ENCODE results near the gene PLPP3. TPM values are rescaled to one million over a fixed set of nuclear protein-coding genes. Genes with fewer than 3 reads are reported as not detected.

The PLPP3 gene
- total RNA-seq, 1 donor from 2014 or later: not detected

- intact Hi-C loops (cut with micrococcal nuclease): no loop called here
Measured at GRCh38 chr1:56526571-56527174, 52.7 kb downstream of the PLPP3 start.

DNA sequence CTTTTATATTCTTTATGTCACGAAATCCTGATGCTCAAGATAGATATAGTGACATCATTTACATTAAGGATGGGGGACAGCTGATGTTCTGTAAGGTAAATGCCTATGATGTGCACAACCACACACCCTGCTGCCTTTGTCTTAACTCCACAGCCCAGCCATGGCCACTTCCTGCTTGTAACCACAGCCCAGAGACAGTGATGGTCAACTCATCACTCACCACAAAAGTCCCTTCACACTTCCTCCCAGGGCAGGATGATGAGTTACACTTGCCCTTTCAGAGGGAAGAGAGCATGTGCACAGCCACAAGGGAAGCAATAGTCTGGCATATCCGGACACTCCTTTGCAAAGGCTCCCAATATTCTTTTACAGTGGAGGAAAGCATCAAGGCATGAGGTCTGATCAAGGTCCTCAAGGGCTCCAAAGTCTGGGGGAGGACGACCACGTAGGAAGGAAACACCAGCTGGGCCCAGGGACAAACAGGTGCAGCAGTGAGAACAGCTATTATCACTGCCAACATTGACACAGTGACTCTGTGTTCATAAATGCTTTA, 53.8 kb downstream of the PLPP3 start:
- intact Hi-C loops (cut with micrococcal nuclease): no loop called here

- intact Hi-C loops (cut with micrococcal nuclease): no loop called here
Measured at GRCh38 chr1:56524263-56524662, 55.1 kb downstream of the PLPP3 start.

DNA sequence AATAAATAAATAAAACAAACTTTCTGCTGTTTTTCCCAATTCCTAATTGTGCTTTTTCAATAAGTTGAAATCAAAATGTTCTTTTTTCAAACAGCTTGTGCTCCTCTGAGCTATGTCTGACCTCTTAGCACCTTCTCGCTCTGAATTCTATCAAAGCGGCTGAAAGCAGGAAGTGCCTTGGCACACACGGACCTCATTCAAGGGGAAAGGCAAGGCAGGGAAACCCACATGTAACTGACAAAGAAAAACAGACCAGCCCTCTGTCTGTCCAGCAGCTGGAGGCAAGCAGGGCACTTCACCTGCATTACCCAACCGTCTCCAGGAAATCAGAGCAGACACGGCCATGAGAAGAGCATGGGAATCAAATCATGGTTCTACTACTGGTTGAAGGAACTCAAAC, 56.7 kb downstream of the PLPP3 start:
- intact Hi-C loops (cut with micrococcal nuclease): no loop called here

DNA sequence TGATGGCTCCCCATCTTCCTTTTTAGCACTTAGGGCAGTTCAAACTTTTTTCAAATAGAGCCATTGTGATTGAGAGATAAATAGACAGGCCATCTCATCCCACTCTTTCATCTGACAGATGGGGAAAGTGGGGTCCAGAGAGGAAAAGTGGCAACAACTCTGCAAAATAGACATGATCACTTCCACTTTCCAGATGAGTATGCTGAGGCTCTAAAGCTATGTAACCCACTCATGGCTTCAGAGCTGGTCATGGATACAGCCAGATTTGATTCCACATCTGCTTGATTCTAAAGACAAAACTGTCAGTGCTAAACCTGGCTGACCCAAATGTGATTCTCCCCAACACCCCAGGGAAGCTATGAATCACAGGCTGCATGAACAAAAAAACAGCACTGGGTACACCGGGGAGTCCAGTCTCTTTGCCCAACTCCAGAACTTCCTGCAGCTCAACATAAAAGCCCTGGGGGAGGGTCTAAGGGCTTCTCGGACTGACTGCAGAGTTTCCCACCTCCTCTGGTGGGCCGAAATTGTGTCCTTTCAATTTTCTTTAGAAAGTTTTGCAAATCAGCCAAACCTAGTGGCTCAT, 59.3 kb downstream of the PLPP3 start:
- intact Hi-C loops (cut with micrococcal nuclease): no loop called here

DNA sequence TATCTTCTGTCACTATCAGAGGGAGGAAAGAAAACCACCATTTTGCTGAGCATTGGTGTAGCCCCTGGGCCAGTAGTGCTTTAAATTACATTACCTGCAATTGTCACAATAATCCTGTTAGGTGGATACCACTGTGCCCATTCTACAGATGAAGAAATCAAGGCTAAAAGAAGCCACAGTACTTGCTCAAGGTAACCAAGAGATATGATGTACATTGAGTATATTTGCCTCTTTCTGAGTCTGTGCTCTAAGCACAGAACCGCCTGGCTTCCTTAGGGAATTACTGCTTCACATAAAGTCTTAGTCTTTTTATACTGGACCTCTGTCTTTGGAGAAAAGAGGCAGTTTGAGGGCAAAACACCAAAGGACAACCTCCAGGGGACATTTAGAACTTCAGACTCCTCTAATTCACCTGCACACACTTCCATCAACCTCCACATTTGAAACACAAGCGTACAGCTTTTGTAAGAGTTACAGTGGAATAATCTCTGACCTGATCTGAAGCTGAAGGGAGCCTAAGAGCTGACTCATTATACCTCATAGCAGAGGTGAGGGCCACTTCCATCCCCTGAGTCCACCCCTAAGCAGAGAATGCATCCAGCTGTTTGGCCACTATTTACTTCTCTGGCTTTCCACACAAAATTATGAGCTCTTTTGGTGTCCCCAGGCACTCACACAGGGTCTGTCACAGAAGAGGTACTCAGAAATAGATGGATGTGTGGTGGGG, 61.8 kb downstream of the PLPP3 start:
- intact Hi-C loops (cut with micrococcal nuclease): no loop called here

- intact Hi-C loops (cut with micrococcal nuclease): no loop called here
Measured at GRCh38 chr1:56516539-56517252, 62.7 kb downstream of the PLPP3 start.

DNA sequence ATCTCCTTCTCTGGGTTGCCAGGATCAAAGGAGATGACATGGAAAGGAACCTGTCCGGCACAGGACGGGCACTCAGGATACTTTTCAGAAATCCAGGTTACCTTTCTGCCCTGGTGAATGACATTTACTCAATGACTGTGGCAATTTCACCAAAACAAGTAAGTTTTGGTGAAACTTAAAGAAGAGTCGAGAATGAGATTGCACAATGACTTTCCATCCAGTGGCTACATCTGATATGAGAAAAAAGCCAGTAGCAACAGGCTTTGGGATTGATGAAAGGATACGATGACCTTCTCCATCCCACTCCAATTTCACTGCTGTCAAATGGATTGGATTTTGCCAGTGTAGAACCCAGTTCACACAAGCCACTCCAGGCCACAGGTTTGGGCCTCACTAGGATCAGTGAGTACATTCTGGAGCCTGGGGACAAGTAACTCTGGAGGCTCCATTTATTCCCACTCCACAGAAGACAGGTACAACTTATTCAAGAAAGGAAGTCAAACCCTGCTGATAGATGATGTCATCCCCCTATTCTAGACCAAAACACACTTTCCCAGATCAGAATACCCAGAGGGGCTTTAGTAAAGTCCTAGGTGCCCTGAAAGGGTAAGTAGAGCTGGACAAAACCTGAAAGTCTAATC, 63.3 kb downstream of the PLPP3 start:
- intact Hi-C loops (cut with micrococcal nuclease): no loop called here

DNA sequence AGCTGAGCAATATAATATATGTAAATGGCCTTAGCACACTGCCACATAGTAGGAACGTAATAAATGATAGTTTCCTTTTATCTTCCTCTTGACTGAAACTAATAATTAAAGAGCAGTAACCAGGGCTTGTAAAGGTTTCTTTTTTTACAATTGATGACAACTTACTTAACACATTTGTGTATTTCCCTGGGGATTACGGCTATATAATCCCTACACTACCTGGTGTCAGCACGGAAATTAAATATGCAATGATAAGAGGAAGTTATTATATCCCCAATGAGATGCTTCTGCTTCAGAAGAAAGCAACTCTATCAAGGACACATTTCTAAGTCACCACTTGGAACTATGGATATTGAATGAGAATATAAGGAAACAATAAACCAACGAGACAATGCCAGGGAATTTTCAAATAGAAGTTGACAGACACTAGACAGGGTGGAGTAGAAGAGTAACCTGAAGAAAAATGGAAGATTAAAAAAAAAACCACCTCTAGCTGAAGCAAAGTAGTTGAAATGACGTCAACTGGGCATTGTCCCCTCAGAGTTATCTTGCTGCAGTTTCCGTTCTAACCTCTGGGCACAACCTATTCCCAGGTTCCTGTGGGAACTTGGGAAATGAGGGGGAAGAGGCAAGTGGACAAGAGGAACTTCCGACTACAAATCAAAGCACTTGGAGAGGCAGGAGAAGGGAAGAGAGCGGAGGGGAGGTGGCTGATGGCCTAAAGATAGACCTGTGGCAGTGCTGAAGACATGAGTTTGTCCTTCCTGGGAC, 66.5 kb downstream of the PLPP3 start:
- intact Hi-C loops (cut with micrococcal nuclease): no loop called here

DNA sequence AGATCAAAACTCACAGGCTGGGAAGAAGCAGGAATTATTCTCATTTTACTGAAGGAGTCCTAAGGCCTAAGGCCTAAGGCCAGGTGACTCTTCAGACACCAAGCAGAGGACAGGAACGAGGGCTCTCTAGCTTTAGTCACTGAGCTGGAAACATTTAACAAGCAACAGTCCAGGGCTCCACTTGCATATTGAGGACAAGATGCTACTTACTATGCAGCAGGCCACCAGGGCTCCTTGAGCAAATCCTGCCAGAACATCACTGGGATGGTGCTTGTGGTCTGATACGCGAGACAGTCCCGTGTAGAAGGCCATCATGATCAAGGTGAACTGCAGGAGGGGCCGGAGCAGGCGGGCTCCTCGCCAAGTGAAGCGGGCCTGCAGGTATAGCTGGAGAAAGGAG, 67.6 kb downstream of the PLPP3 start:
- intact Hi-C loops (cut with micrococcal nuclease): no loop called here

DNA sequence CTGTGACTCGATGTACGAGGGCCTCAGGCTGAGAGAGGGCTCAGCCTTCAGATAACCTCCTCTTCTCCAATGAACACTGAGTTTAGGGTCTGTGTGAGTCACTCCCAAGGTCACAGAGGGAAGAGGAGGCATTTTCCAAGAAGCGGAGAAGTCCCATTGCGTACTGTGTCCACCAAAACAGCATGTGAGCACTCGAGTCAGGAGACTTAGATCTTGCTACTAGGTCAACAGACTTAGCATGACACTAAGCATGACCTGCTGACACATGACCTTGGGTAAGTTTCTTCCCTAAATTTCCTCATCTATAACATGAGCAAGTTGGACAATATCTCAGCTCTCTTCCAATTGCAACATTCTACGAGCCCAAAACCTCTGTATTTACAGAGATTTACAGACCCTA, 68.0 kb downstream of the PLPP3 start:
- intact Hi-C loops (cut with micrococcal nuclease): no loop called here

- intact Hi-C loops (cut with micrococcal nuclease): no loop called here
Measured at GRCh38 chr1:56510642-56511021, 68.7 kb downstream of the PLPP3 start.

GRCh38 chr1:56509713-56510641, 69.4 kb downstream of the PLPP3 start:
- intact Hi-C loops (cut with micrococcal nuclease): no loop called here

GRCh38 chr1:56508523-56508983, 70.8 kb downstream of the PLPP3 start:
- intact Hi-C loops (cut with micrococcal nuclease): no loop called here

DNA sequence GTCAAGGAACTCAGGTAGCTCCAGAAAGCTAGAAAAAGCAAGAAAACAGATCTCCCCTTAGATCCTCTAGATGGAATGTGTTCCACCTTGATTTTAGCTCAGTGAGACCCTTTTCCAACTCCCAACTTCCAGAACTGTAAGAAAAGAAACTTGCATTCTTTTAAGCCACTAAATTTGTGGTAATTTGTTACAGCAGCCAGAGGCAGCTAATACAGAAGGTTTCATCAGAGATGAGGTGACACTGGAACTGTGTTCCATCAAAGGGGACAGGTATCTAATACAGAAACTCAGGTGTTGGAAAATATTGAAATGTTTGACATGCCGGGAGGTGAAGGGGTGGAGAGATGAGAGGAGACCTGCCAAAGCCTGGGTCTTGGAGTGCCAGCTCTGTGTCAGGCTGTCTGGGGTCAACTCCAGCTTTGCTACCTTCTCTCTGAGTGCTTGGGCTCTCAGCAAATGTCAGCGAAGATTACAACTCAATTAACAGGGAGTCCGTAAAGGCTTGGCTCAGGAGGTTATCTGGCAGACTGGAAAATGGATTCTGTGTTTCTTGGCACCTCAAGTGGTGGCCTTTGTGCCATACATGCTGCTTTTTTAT, 71.3 kb downstream of the PLPP3 start:
- intact Hi-C loops (cut with micrococcal nuclease): no loop called here

DNA sequence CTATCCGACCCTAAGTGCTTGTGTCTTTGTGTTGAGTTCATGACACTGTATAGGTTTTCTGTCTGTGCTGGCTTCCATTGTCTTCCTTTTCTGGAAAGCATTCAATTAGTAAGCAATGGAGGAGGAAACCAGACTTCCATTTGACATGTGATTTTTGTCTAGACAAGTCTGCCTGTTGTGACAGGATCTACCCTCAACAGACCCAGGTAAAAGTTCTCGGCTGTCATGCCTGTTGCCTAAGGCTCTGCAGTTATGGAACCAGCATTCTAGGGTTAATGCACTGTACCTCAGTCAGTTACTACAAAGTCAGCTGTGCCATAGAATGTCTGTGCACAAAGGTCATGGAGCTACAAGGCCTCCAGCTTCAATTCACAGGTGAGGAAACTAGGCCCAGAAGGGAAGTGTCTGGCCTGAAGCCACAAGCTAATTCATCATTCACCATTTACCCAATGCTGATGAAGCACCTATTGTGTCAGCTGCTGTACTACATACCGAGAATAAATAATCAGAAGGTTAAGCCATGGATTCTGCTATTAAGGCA, 72.3 kb downstream of the PLPP3 start:
- intact Hi-C loops (cut with micrococcal nuclease): no loop called here

DNA sequence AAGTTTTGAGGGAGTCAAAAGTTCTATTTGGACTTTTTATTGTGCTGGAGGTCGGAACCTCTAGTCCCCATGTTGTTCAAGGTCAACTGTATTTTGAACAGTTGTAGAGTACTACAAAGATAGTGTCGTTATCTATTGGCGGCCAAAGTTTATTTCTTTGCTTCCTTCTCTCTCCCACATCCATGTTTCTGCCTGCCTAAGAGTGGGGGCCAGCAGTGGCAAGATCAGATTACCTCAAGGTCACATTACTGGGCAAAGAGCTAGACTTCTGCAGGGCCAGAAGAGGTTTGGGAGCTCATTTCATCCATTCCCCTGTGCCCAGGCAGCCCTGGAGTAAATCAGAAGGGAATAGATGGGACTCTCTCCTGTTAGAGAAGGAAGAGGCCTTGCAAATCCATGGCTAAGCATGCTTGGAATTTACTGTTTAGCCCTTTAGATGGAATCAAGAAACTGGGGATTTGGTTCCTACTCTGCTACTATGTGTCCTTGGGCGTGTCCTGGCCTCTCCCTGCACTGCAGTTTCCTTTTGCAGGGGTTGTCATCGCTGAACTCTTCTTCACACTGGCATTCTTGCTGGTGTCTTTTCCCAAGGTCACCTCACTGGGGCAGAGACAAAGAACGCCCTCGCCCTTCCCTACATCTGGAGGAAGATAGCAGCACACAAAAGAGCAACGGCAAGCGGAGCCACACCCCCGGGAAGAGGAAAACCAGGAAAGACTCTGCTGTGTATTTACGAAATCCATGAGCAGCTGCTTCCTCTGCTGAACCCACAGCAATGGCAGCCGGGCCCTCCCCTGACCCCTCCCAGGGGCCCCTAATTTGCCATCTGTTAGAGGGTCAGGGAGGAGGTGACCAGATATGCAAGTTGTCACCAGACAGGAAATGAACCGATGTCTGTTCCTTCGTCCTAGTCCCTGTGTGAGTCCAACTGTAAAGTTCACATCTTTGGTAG, 73.3 kb downstream of the PLPP3 start:
- intact Hi-C loops (cut with micrococcal nuclease): no loop called here

Data from T-helper 1 cell treated with Interleukin-12 subunit alpha and Interleukin-12 subunit beta and Interleukin-4 antibody, amounts not matched to agents 30 ng/mL and 1 ng/mL, for 36 hours (primary cell).